K562 (cell line): Measurements from ENCODE around the gene AIFM3. TPM values are rescaled to one million over a fixed set of nuclear protein-coding genes. Genes with fewer than 3 reads are reported as not detected.

Experiments
- CLOCK ChIP-seq: fragments of 250-450 bp; sonication (Bioruptor Pico); IDR thresholded peaks from 2 replicates; pipeline ENCODE4 v1.4.0; 2020; ENCODE audit warnings: mild to moderate bottlenecking, moderate library complexity, borderline replicate concordance
- DACH1 ChIP-seq: fragments of 450-650 bp; IDR thresholded peaks from 2 replicates; pipeline ENCODE4 v1.6.1; 2018; ENCODE audit not compliant: partially characterized antibody
- HDAC8 ChIP-seq: fragments of 450-650 bp; IDR thresholded peaks from 2 replicates; pipeline ENCODE4 v1.6.1; 2016; ENCODE audit warnings: mild to moderate bottlenecking, missing genetic modification characterization, moderate library complexity, missing compliant biosample characterization
- IFI16 ChIP-seq: fragments of 250-450 bp; sonication (Bioruptor Pico); IDR thresholded peaks from 2 replicates; pipeline ENCODE4 v2.1.2; 2022; ENCODE audit warnings: mild to moderate bottlenecking, inconsistent platforms
- ILK ChIP-seq: fragments of 450-650 bp; IDR thresholded peaks from 2 replicates; pipeline ENCODE4 v1.6.1; 2016; ENCODE audit warnings: missing genetic modification characterization, low read depth, mild to moderate bottlenecking, missing compliant biosample characterization, moderate library complexity, borderline replicate concordance
- RCOR1 ChIP-seq, 2 experiments: IDR thresholded peaks; 2 replicates each; pipeline ENCODE4 v1.6.1; 2012; ENCODE audit warnings: low read depth in 2 of 2, low read length in 2 of 2, borderline replicate concordance in 1 of 2, improper control_type of control experiment in 1 of 2
- SAFB2 ChIP-seq: fragments of 200-400 bp; formaldehyde crosslinking; IDR thresholded peaks from 2 replicates; pipeline ENCODE4 v1.6.1; 2018; ENCODE audit warnings: borderline replicate concordance, low read length, low read depth, moderate library complexity; ENCODE audit not compliant: severe bottlenecking
- TRIM24 ChIP-seq, 2 experiments: fragments of 450-650 bp; IDR thresholded peaks; 2 replicates each; pipeline ENCODE4 v1.6.1; 2016
- VEZF1 ChIP-seq: fragments of 200-800 bp; sonication (Bioruptor generic); IDR thresholded peaks from 2 replicates; pipeline ENCODE4 v1.6.1; 2017; ENCODE audit warnings: missing genetic modification characterization, missing compliant biosample characterization
- ZNF347 ChIP-seq: fragments of 450-650 bp; formaldehyde crosslinking; IDR thresholded peaks from 2 replicates; pipeline ENCODE4 v1.4.0; 2020; ENCODE audit warnings: low read depth, mild to moderate bottlenecking, moderate library complexity
- polyA plus RNA-seq, 8 experiments: library from polyadenylated mRNA; depleted of rRNA in 4 of 8; stranded (reverse) in 5 of 8; unstranded in 3 of 8; fragments of >200 nt; fragmentation: Nextera tagmentation in 2 of 8; fragmentation: Illumina TruSeq in 1 of 8; extraction: Ambion mirVana in 2 of 8; extraction: Trizol in 1 of 8; gene quantifications; 2 replicates each; pipeline versions ENCODE4 v1.2.1 to v1.2.3, GENCODE V29; 2011 to 2014; ENCODE audit warnings: inconsistent platforms in 1 of 8, missing spikeins in 1 of 8
- total RNA-seq, 7 experiments: library from RNA; depleted of rRNA in 6 of 7; stranded (reverse); fragments of >200 nt in 6 of 7; fragmentation: Illumina TruSeq in 2 of 7; extraction: Trizol in 2 of 7; gene quantifications; 2 replicates each; pipeline versions ENCODE4 v1.2.1 to v1.2.3, GENCODE V29; 2011 to 2021; ENCODE audit warnings: low replicate concordance in 1 of 7
- TF ChIP-seq, protein P1 (sequence below): IDR thresholded peaks from 2 replicates; pipeline ENCODE4 v1.6.1; 2011; ENCODE audit not compliant: insufficient read length; ENCODE audit errors: extremely low read depth
- TF ChIP-seq, protein P2 (sequence below): IDR thresholded peaks from 2 replicates; pipeline ENCODE4 v1.6.1; 2016; ENCODE audit warnings: missing genetic modification characterization, missing compliant biosample characterization
- TF ChIP-seq, protein P3 (sequence below): fragments of 250-450 bp; sonication (Bioruptor Pico); IDR thresholded peaks from 2 replicates; pipeline ENCODE4 v1.5.0; 2020; ENCODE audit warnings: mild to moderate bottlenecking, borderline replicate concordance
- TF ChIP-seq, protein P4 (sequence below): fragments of 450-650 bp; formaldehyde crosslinking; IDR thresholded peaks from 2 replicates; pipeline ENCODE4 v1.4.0; 2020; ENCODE audit warnings: mild to moderate bottlenecking, moderate library complexity

AIFM3 gene
- total and polyA plus RNA-seq, 9 of the 15 experiments (the other 6 are each of a cell fraction or from before 2014, with no cell fraction given) = 0.03 to 0.20 (median 0.07) TPM; not detected in 1

DNA sequence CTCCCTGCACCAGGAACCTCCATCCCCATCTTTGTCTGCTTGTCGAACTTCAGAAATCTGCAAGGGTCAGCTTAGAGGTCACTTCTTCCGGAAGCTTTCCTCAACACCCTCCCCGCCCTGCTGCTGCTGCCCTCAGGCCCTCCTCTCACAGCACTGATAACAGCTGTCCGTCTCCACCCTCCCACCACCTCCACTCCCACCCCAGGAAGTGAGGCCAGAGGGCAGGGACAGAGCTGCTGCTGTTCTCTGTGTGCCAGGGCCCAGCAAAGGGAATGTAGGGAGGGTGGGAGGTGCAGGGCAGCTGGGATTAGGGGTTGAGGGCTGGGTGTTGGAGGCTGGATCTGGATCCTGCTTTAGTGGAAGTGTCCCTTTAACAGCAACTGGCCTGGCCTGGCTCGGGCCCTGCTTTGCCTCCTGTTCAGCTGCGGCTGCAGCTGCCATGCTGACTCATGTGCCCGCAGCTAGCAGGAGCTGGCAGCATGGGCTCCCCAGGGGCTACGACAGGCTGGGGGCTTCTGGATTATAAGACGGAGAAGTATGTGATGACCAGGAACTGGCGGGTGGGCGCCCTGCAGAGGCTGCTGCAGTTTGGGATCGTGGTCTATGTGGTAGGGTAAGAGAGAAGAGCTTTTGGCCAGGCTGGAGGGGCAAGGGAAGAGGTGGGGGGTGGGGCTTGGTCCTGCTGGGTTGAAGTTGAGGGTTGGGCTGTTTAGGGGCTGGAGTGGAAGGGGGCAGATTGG is 47.8 kb downstream of the AIFM3 start, which contains the start of gene P2RX6 (continued):
- no peak for TF ChIP-seq SAFB2
- TF ChIP-seq CLOCK = 0 out of 2 replicates have a peak, but pooled peaks have one; percentile 37
- TF ChIP-seq VEZF1 (CRISPR knock-in tag) = no peak
- TF ChIP-seq ILK (tag) = no peak
- no peak for TF ChIP-seq TRIM24 (IDR thresholded peaks at IDR 0.05)
- TF ChIP-seq RCOR1 (IDR thresholded peaks at IDR 0.05; ENCODE audit: borderline replicate concordance in 1 of 2, low read depth in 2 of 2, low read length in 2 of 2) = peak; percentile 87 to 100; a peak in 3 of 4 replicates
- TF ChIP-seq, protein P1, sequence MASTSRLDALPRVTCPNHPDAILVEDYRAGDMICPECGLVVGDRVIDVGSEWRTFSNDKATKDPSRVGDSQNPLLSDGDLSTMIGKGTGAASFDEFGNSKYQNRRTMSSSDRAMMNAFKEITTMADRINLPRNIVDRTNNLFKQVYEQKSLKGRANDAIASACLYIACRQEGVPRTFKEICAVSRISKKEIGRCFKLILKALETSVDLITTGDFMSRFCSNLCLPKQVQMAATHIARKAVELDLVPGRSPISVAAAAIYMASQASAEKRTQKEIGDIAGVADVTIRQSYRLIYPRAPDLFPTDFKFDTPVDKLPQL = no peak
- TF ChIP-seq HDAC8 (tag) = no peak
- TF ChIP-seq, protein P2, sequence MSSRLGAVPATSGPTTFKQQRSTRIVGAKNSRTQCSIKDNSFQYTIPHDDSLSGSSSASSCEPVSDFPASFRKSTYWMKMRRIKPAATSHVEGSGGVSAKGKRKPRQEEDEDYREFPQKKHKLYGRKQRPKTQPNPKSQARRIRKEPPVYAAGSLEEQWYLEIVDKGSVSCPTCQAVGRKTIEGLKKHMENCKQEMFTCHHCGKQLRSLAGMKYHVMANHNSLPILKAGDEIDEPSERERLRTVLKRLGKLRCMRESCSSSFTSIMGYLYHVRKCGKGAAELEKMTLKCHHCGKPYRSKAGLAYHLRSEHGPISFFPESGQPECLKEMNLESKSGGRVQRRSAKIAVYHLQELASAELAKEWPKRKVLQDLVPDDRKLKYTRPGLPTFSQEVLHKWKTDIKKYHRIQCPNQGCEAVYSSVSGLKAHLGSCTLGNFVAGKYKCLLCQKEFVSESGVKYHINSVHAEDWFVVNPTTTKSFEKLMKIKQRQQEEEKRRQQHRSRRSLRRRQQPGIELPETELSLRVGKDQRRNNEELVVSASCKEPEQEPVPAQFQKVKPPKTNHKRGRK (tag) = no peak
- TF ChIP-seq, protein P3, sequence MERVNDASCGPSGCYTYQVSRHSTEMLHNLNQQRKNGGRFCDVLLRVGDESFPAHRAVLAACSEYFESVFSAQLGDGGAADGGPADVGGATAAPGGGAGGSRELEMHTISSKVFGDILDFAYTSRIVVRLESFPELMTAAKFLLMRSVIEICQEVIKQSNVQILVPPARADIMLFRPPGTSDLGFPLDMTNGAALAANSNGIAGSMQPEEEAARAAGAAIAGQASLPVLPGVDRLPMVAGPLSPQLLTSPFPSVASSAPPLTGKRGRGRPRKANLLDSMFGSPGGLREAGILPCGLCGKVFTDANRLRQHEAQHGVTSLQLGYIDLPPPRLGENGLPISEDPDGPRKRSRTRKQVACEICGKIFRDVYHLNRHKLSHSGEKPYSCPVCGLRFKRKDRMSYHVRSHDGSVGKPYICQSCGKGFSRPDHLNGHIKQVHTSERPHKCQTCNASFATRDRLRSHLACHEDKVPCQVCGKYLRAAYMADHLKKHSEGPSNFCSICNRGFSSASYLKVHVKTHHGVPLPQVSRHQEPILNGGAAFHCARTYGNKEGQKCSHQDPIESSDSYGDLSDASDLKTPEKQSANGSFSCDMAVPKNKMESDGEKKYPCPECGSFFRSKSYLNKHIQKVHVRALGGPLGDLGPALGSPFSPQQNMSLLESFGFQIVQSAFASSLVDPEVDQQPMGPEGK (CRISPR knock-in tag) = no peak
- TF ChIP-seq IFI16 (CRISPR knock-in tag) = no peak
- TF ChIP-seq ZNF347 (CRISPR knock-in tag) = no peak; the same call in 1 of the 2 replicates
- TF ChIP-seq, protein P4, sequence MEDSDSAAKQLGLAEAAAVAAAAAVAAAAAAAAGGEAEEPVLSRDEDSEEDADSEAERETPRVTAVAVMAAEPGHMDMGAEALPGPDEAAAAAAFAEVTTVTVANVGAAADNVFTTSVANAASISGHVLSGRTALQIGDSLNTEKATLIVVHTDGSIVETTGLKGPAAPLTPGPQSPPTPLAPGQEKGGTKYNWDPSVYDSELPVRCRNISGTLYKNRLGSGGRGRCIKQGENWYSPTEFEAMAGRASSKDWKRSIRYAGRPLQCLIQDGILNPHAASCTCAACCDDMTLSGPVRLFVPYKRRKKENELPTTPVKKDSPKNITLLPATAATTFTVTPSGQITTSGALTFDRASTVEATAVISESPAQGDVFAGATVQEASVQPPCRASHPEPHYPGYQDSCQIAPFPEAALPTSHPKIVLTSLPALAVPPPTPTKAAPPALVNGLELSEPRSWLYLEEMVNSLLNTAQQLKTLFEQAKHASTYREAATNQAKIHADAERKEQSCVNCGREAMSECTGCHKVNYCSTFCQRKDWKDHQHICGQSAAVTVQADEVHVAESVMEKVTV = peak; percentile 48; the same call in 1 of the 2 replicates
- TF ChIP-seq DACH1 = no peak
